CD8-positive, alpha-beta memory T cell (primary cell): Measurements from ENCODE around the gene LSP1. TPM values are rescaled to one million over a fixed set of nuclear protein-coding genes. Genes with fewer than 3 reads are reported as not detected.
A peak's percentile ranks its signal among the peaks of the same experiment; 100 is the strongest.

ENCODE experiments used
- CTCF ChIA-PET: fragments of 350-600 bp; sonication (Branson Sonifier 250); formaldehyde crosslinking; loops from one replicate; lab custom pipeline; 2021; ENCODE audit warnings: antibody characterized with exemption; lab: Charles Lee
- POLR2A ChIA-PET: fragments of 350-600 bp; sonication (Branson Sonifier 250); formaldehyde crosslinking; loops from one replicate; lab custom pipeline; 2021; ENCODE audit warnings: antibody characterized with exemption; lab: Charles Lee
- DNase-seq, 5 donors: peaks; one replicate each; pipeline versions ENCODE4 v3.0.0 to v3.0.0-alpha.2; 2020 to 2022; ENCODE audit warnings: mixed read lengths in 1 of 5
- H3K27ac ChIP-seq: one replicate; pipeline ENCODE4 v1.7.0; 2013; ENCODE audit warnings: low read depth, mild to moderate bottlenecking, low read length, moderate library complexity
- H3K27me3 ChIP-seq: 2 replicates; pipeline ENCODE4 v1.7.0; 2013; ENCODE audit warnings: low read length, mild to moderate bottlenecking; ENCODE audit not compliant: insufficient read depth, poor library complexity, severe bottlenecking
- H3K36me3 ChIP-seq: 2 replicates; pipeline ENCODE4 v1.7.0; 2013; ENCODE audit warnings: mild to moderate bottlenecking, low read length, moderate library complexity; ENCODE audit not compliant: insufficient read depth
- H3K4me1 ChIP-seq: 2 replicates; pipeline ENCODE4 v1.7.0; 2013; ENCODE audit warnings: mild to moderate bottlenecking, low read length, moderate library complexity; ENCODE audit not compliant: insufficient read depth
- H3K4me3 ChIP-seq: 2 replicates; pipeline ENCODE4 v1.7.0; 2013; ENCODE audit warnings: mild to moderate bottlenecking, low read length
- H3K9me3 ChIP-seq: 2 replicates; pipeline ENCODE4 v1.7.0; 2013; ENCODE audit warnings: mild to moderate bottlenecking, low read length
- H3K27ac Mint-ChIP-seq, 8 donors: one replicate each; pipeline ENCODE4 v1.8.0; 2020 to 2021; ENCODE audit warnings: mixed read lengths in 8 of 8, mild to moderate bottlenecking in 6 of 8, inconsistent platforms in 3 of 8, moderate library complexity in 3 of 8
- H3K27me3 Mint-ChIP-seq, 2 donors: one replicate each; pipeline ENCODE4 v1.8.0; 2020 to 2021; ENCODE audit warnings: mixed read lengths in 2 of 2, mild to moderate bottlenecking in 1 of 2, moderate library complexity in 1 of 2
- H3K36me3 Mint-ChIP-seq, 3 donors: one replicate each; pipeline ENCODE4 v1.8.0; 2020 to 2021; ENCODE audit warnings: mixed read lengths in 3 of 3, inconsistent platforms in 1 of 3, mild to moderate bottlenecking in 1 of 3
- H3K4me1 Mint-ChIP-seq, 3 donors: one replicate each; pipeline ENCODE4 v1.8.0; 2020 to 2021; ENCODE audit warnings: mixed read lengths in 3 of 3, inconsistent platforms in 1 of 3, mild to moderate bottlenecking in 1 of 3
- H3K4me3 Mint-ChIP-seq, 7 donors: one replicate each; pipeline ENCODE4 v1.8.0; 2020 to 2021; ENCODE audit warnings: mixed read lengths in 7 of 7, mild to moderate bottlenecking in 6 of 7, moderate library complexity in 4 of 7, inconsistent platforms in 2 of 7
- H3K9me3 Mint-ChIP-seq, 5 donors: one replicate each; pipeline ENCODE4 v1.8.0; 2020 to 2022; ENCODE audit warnings: mixed read lengths in 5 of 5, mild to moderate bottlenecking in 3 of 5, moderate library complexity in 2 of 5, inconsistent platforms in 1 of 5
- polyA plus RNA-seq: library from polyadenylated mRNA; unstranded; fragments of 300-500 nt; fragmentation: Illumina TruSeq; gene quantifications from one replicate; pipeline ENCODE4 v1.2.3, GENCODE V29; 2021
- total RNA-seq, 2 experiments: library from RNA; stranded (reverse); gene quantifications; one replicate each; pipeline ENCODE4 v1.2.3, GENCODE V29; 2021

LSP1 gene
- total and polyA plus RNA-seq, 3 experiments from 2014 or later = 226 to 496 (median 230) TPM

GRCh38 chr11:1918436-1919315 is 65.8 kb downstream of the LSP1 start:
- POLR2A ChIA-PET = interaction anchor here (0.6 to 0.9 kb wide), 3 partner anchors 26 to 75 kb away, joined by 3 read pairs; no protein-coding TSS in a partner anchor
- peak overlapping the region in 1 of 8 donors; percentile 23 for H3K27ac Mint-ChIP-seq

GRCh38 chr11:1919391-1920127 is 66.7 kb downstream of the LSP1 start, which contains the start of gene TNNT3:
TSS of gene TNNT3 (plus strand) at chr11:1919703. CDS start at chr11:1922875, 3,172 bp downstream.
- Histone ChIP-seq H3K4me3 (no peak within 1 kb of the TSS), H3K27ac (no peak within 1 kb of the TSS), H3K4me1 (peaks cover 4% of the 10 kb centered on the region), H3K27me3 (no peaks in the 10 kb centered on the region), H3K9me3 (no peaks in the 10 kb centered on the region), H3K36me3 (no peaks in the 10 kb centered on the region)
- POLR2A ChIA-PET = interaction anchor here (0.6 to 0.8 kb wide), 2 partner anchors 27 to 31 kb away, joined by 3 read pairs; no protein-coding TSS in a partner anchor
- Mint-ChIP-seq H3K4me3 (no peak within 1 kb of the TSS), H3K36me3 (no peaks in the 10 kb centered on the region), H3K4me1 (peaks cover 6 to 43% (median 20%) of the 10 kb centered on the region in 3 donors), H3K27ac (peak within 1 kb of the TSS in 1 of 8 donors; percentile 53), H3K9me3 (no peaks in the 10 kb centered on the region), H3K27me3 (peaks cover 7 to 13% of the 10 kb centered on the region in 2 donors)
- CTCF ChIA-PET = interaction anchor here (1.4 kb wide), 1 partner anchor 226 kb away, joined by 3 read pairs; no protein-coding TSS in a partner anchor
- DNase-seq = no peak

More at GRCh38 chr11:1918436-1919315, 65.8 kb downstream of the LSP1 start:
- Histone ChIP-seq H3K27ac (no peak overlapping the region), H3K4me1 (peaks cover 4% of the 10 kb centered on the region), H3K27me3 (no peaks in the 10 kb centered on the region), H3K9me3 (no peaks in the 10 kb centered on the region), H3K36me3 (no peaks in the 10 kb centered on the region), H3K4me3 (no peak overlapping the region)
- Mint-ChIP-seq H3K9me3 (no peaks in the 10 kb centered on the region), H3K4me1 (peaks cover 6 to 45% (median 20%) of the 10 kb centered on the region in 3 donors), H3K36me3 (no peaks in the 10 kb centered on the region), H3K4me3 (no peak overlapping the region), H3K27me3 (peaks cover 8 to 15% of the 10 kb centered on the region in 2 donors)
- CTCF ChIA-PET = interaction anchor here (1.4 to 2.3 kb wide), 2 partner anchors 36 to 225 kb away, joined by 3 to 9 read pairs; no protein-coding TSS in a partner anchor
- DNase-seq = no peak

DNA sequence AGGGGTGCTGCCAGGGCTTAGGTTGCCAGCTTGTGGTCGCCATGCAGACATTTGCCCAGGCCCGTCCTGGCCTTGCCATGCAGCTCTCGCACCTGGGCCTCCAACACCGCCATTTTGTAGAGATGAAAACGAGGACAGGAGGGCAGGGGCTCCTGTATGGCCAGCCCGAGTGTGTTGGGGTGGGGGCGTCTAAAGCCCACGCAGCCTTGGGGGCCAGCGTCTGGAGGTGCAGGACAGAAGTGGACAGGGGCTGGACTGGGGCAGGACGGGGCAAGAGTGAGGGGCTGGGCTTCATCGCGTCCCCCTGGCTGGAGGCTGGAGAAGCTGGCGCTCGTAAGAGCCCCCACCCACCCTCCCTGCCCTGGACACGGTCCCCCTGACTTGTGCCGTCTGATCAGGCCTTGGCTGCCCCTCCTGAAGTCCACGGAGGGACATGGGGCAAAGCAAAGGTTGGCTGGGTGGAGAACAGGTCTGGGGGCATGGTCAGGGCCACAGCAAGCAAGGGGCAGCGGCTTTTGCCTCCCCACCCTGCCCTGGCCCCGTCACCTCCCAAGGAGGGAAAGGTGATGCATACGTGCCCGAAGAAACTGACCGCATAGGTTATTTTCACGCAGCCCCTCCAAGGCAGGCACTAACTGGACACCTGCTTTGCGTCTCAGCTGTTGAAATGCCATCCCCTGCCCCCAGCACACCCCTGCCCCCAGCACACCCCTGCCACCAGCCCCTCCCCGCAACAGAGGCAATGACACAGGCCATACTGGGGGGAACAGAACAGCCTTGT is 67.4 kb downstream of the LSP1 start:
- Mint-ChIP-seq H3K36me3 (no peaks in the 10 kb centered on the region), H3K4me3 (no peak overlapping the region), H3K27ac (no peak overlapping the region), H3K27me3 (peaks cover 5 to 6% of the 10 kb centered on the region in 2 donors), H3K9me3 (no peaks in the 10 kb centered on the region), H3K4me1 (peaks cover 6 to 36% (median 18%) of the 10 kb centered on the region in 3 donors)
- CTCF ChIA-PET = interaction anchor here (1.4 kb wide), 1 partner anchor 227 kb away, joined by 3 read pairs; no protein-coding TSS in a partner anchor
- no peaks in the 10 kb centered on the region for H3K27me3 ChIP-seq
- POLR2A ChIA-PET = no interaction called here
- peaks cover 4% of the 10 kb centered on the region for H3K4me1 ChIP-seq
- no peak overlapping the region for H3K4me3 ChIP-seq
- DNase-seq = no peak
- no peaks in the 10 kb centered on the region for H3K9me3 ChIP-seq
- H3K36me3 ChIP-seq = no peaks in the 10 kb centered on the region
- H3K27ac ChIP-seq = no peak overlapping the region

GRCh38 chr11:1920909-1921573 is 68.2 kb downstream of the LSP1 start:
- H3K27me3 ChIP-seq = no peaks in the 10 kb centered on the region
- H3K27ac ChIP-seq = no peak overlapping the region
- H3K4me1 Mint-ChIP-seq = peaks cover under 1 to 31% (median 14%) of the 10 kb centered on the region in 3 donors
- no peaks in the 10 kb centered on the region for H3K36me3 Mint-ChIP-seq
- POLR2A ChIA-PET = no interaction called here
- no peak for DNase-seq
- no peak overlapping the region for H3K27ac Mint-ChIP-seq
- H3K9me3 Mint-ChIP-seq = no peaks in the 10 kb centered on the region
- no peak overlapping the region for H3K4me3 Mint-ChIP-seq
- CTCF ChIA-PET = interaction anchor here (0.9 to 1.6 kb wide), 3 partner anchors 30 to 99 kb away, joined by 3 to 10 read pairs (median 5); no protein-coding TSS in a partner anchor
- peaks cover 5 to 6% of the 10 kb centered on the region in 2 donors for H3K27me3 Mint-ChIP-seq
- no peaks in the 10 kb centered on the region for H3K9me3 ChIP-seq
- no peaks in the 10 kb centered on the region for H3K36me3 ChIP-seq
- no peaks in the 10 kb centered on the region for H3K4me1 ChIP-seq
- no peak overlapping the region for H3K4me3 ChIP-seq

GRCh38 chr11:1921574-1922141 is 68.8 kb downstream of the LSP1 start:
- ChIA-PET POLR2A (no interaction called here), CTCF (interaction anchor here (0.9 to 1.6 kb wide), 4 partner anchors 31 to 228 kb away, joined by 3 to 10 read pairs (median 4); no protein-coding TSS in a partner anchor)
- Histone ChIP-seq H3K27me3 (no peaks in the 10 kb centered on the region), H3K27ac (no peak overlapping the region), H3K4me3 (no peak overlapping the region), H3K9me3 (no peaks in the 10 kb centered on the region), H3K36me3 (no peaks in the 10 kb centered on the region), H3K4me1 (no peaks in the 10 kb centered on the region)
- no peak for DNase-seq
- peak overlapping the region in 1 of 8 donors; percentile 20 for H3K27ac Mint-ChIP-seq
- H3K9me3 Mint-ChIP-seq = no peaks in the 10 kb centered on the region
- no peaks in the 10 kb centered on the region for H3K36me3 Mint-ChIP-seq
- H3K27me3 Mint-ChIP-seq = peaks cover 9 to 10% of the 10 kb centered on the region in 2 donors
- H3K4me1 Mint-ChIP-seq = peaks cover 0 to 25% (median 11%) of the 10 kb centered on the region in 3 donors
- no peak overlapping the region for H3K4me3 Mint-ChIP-seq

DNA sequence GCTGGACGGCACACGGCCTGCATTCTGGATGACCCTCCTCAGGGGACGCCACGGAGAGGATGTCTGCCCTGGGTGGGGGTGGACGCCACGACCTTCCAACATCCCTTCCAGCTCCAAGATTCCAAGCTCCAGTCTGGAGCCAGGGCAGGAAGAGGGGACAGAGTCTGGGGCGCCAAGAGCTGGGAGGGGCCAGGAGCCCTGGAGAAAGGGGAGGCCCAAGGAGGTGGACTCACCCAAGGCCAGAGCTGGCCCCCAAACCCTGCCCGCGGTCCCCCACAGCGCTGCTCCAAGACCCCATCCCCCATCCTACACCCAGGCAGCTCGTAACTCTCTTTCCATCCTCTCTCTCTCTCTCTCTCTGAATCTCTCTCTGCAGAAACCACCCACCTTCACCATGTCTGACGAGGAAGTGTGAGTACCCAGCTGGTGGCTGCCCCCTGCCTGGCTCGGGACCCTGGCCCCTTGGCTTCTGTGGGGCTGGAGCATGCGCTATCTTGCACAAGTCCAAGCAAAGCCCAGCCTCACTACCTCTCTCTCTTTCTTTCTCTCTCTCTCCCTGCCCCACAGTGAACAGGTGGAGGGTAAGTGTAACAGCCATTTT is 69.7 kb downstream of the LSP1 start:
- ChIA-PET POLR2A (no interaction called here), CTCF (interaction anchor here (0.6 to 1.6 kb wide), 4 partner anchors 14 to 229 kb away, joined by 3 to 10 read pairs (median 4); no protein-coding TSS in a partner anchor)
- Histone ChIP-seq H3K27me3 (no peaks in the 10 kb centered on the region), H3K4me1 (no peaks in the 10 kb centered on the region), H3K36me3 (no peaks in the 10 kb centered on the region), H3K27ac (no peak overlapping the region), H3K9me3 (no peaks in the 10 kb centered on the region), H3K4me3 (no peak overlapping the region)
- Mint-ChIP-seq H3K4me1 (peaks cover 0 to 19% (median 11%) of the 10 kb centered on the region in 3 donors), H3K9me3 (no peaks in the 10 kb centered on the region), H3K27ac (peak overlapping the region in 2 of 8 donors; percentile 24 to 29), H3K4me3 (no peak overlapping the region), H3K27me3 (peaks cover 10 to 11% of the 10 kb centered on the region in 2 donors), H3K36me3 (no peaks in the 10 kb centered on the region)
- DNase-seq = no peak
